GM18511 (cell line): ENCODE results near the gene RMI2.

Experiments
- ATAC-seq: cut with Tn5 transposase; IDR thresholded peaks from one replicate; pipeline ENCODE4 v1.9.1; 2021; ENCODE audit warnings: mild to moderate bottlenecking, moderate library complexity; ENCODE audit not compliant: unreplicated experiment

The RMI2 gene

DNA sequence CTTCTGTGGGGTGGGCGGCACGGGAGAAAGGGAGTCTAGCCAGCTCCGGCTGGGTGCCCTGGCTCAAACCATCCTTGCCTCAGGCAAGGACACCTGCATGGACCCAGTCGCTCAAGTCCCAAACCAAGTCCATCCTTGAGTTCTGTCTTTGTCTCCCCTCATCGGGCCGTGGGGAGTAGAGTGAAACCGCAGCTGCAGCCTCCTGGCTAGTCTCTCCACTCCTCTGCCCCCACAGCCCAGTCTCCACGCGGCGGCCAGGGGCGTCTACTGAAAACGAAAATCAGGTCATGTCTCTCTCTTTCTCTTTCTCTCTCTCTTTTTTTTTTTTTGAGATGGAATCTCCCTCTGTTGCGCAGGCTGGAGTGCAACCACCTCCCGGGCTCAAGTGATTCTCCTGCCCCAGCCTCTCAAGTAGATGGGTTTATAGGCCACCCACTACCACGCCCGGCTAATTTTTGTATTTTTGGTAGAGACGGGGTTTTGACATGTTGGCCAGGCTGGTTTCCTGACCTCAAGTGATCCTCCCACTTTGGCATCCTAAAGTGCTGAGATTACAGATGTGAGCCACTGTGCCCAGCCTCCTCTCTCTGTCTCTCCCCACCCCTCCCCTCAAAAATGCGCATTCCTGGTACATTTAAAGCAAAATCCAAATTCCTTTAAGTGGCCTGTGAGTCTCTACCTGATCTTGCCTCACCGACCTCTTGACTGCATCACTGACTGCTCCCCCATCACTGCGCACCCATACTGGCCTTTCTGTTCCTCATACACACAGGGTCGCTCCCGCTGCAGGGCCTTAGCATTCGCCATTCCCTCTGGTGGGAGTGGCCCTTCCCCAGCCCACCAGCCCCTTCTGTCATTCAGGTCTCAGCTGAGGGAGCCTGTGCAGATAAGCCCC is 17.7 kb upstream of the RMI2 start:
- peak; percentile 42 for ATAC-seq

DNA sequence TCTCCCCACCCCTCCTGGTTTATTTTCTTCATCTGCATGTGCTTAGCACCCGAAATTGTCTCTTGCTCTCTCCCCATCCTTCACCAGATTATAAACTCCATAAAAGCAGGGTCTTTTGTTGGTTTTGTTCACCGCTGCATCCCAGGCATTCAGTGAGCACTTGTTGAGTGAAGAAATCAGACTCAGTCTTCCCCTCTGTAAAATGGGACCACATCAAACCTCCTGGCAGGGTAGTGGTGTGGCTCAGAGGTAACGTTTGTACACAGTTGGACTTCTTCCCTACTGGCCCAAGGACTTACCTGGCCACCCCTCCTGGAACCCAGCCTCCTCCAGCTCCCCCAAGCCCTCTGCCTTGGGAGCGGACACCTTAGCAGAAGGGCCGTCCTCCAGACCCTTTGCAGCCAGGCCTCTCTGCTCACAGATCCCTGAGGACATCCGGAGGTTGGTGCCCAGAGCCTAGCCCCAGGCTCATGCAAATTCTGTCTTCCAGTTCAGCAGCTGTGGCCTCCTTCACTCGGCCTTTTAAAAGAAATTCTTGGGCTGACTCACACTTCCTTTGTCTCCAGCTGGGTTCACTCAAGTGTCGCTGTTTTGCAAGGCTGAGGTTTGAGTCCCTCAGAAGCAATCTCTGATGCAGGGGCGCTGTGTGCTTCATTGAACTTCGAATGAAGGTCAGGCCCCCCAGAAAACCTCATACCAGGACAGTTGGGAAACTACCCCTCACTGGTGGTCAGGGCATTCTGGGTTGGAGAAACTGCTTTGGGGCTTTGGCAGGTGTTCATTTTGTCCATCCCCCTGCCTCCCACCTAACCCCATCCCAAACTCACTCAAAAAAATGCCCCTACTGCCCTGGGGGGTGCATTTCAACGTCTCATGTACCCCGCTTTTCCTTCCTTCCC is 16.8 kb upstream of the RMI2 start:
- peak; percentile 80 for ATAC-seq

- ATAC-seq = peak; percentile 38
Measured at GRCh38 chr16:11329071-11329491, 16.2 kb upstream of the RMI2 start.

GRCh38 chr16:11329891-11330290 is 15.4 kb upstream of the RMI2 start:
- ATAC-seq = no peak

- ATAC-seq = no peak
Measured at GRCh38 chr16:11330526-11331237, 14.6 kb upstream of the RMI2 start.

- no peak for ATAC-seq
Measured at GRCh38 chr16:11331967-11332366, 13.3 kb upstream of the RMI2 start.

DNA sequence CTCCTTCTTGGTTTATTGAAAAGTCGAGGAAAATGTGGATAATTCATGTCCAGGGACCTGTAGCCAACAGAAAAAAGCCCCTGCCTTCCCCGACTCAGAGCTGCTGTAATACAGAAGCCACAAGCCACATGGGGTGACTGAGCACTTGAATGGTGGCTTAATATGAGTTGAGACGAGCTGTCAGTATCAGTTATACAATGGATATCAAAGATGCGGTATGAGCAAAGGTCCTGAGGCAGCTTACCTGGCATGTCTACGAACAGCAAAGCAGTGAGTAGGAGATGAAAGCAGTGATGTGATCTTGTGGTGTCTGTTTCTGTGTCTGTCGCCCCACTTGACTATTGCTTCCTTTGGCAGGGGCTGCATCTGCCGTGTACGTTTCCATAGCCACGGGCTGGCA is 12.2 kb upstream of the RMI2 start:
- ATAC-seq = no peak

DNA sequence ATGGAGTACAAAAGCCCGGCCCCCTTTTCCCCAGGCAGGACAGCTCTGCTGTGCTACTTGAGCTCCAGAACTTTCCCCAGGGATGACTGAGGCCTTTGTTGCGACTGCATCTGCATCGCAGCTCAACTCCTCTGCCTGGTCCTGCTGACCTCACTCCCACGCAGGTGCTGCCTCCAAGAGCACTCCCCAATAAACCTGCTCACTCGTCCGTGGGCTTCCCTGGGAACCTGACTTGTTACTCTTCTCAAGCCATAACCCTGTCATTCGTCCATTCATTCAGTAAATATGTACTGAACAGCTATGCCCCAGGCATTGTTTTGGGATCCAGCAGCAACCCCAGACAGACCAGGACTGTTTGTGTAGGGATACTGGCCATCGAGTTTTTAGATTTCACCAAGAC is 11.6 kb upstream of the RMI2 start:
- no peak for ATAC-seq

DNA sequence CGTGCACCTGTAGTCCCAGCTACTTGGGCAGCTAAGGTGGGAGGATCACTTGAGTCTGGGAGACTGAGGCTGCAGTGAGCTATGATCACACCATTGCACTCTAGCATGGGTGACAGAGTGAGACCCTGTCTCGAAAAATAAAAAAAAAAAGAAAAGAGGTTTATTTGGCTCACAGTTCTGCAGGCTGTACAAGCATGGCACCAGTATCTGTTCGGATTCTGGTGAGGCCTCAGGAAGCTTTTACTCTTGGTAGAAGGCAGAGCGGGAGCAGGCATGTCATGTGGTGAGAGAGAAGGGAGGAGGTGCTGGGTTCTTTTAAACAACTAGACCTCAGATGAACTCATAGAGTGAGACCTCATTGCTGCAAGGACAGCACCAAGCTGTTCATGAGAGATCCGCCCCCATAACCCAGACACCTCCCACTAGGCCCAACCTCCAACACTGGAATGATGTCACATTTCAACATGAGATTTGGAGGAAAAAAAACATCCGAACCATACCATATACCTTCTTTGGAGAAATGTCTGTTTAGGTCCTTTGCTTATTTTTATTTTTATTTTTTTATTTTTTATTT is 10.3 kb upstream of the RMI2 start:
- no peak for ATAC-seq

- ATAC-seq = no peak
Measured at GRCh38 chr16:11339075-11339474, 6.2 kb upstream of the RMI2 start.

DNA sequence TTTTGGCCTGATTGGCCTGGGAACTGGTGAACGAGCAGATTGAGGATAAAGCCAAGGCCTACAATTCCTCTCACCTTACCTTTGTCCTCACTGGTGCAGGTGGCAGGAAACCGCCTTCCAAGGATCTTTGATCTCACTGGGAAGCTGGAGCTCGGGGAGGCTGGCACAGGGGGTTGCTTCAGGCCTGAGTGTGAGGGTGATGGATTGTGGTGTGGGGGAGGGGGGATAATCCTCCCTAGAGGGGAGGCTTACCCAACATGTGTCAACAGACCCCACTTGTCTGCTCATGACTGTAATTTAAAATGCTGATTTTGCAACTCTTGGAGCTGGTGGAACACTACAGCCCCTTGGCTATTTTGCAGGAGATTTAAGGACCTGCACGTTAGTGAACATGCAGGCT is 4.5 kb upstream of the RMI2 start:
- no peak for ATAC-seq

GRCh38 chr16:11341371-11341770 is 3.9 kb upstream of the RMI2 start:
- no peak for ATAC-seq

GRCh38 chr16:11342021-11342855 is 3.0 kb upstream of the RMI2 start:
- no peak for ATAC-seq

- no peak for ATAC-seq
Measured at GRCh38 chr16:11346700-11347319, 1.6 kb downstream of the RMI2 start.

- ATAC-seq = no peak
Measured at GRCh38 chr16:11347831-11348230, 2.6 kb downstream of the RMI2 start.

- no peak for ATAC-seq
Measured at GRCh38 chr16:11348737-11349598, 3.7 kb downstream of the RMI2 start.

GRCh38 chr16:11349599-11350276 is 4.5 kb downstream of the RMI2 start:
- no peak for ATAC-seq

DNA sequence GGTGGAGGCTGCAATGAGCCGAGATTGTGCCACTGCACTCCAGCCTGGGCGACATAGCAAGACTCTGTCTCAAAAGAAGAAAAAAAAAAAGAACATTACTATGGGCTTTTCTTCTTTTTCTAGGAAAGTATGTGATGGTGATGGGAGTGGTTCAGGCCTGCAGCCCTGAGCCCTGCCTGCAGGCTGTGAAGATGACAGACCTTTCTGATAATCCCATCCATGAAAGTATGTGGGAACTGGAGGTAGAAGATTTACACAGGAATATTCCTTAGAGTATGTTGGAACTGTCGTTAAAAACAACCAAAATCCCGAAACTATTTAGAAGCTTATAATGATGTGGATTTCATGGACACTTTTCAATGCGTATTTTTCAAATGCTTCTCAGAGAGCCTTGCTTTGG is 5.3 kb downstream of the RMI2 start:
- no peak for ATAC-seq
